ENCODE results near the gene TTC28.
"Not testable (repeated sequence)": the region's sequence is repeated elsewhere in the genome, so short reads cannot be mapped to it uniquely, and the experiment has no call there.

- not testable (repeated sequence) for TF ChIP-seq EZH2 (IDR thresholded peaks at IDR 0.05; ENCODE audit: low read length, missing control alignments); CTCF (conservative IDR thresholded peaks at IDR 0.05 in 1 of 2, IDR thresholded peaks at IDR 0.05 in 1 of 2; ENCODE audit: low read depth in 1 of 2, low read length in 2 of 2)
Observed at GRCh38 chr22:28214750-28215149, 464.9 kb downstream of the TTC28 start.
